Measurements from ENCODE around the gene RCSD1. TPM values are rescaled to one million over a fixed set of nuclear protein-coding genes. Genes with fewer than 3 reads are reported as not detected.

Gene RCSD1
- total RNA-seq, 2 experiments from 2014 or later, result 42.3 to 44.6 TPM

- intact Hi-C loops (cut with DNase I, micrococcal nuclease), result no loop called here
- TF ChIP-seq CTCF (IDR thresholded peaks at IDR 0.05), result no peak
- Mint-ChIP-seq H3K27me3 (peaks cover 4% of the 10 kb centered on the region), H3K4me1 (ENCODE audit: low read depth) (peaks cover 20% of the 10 kb centered on the region), H3K4me3 (no peak overlapping the region), H3K9me3 (no peaks in the 10 kb centered on the region), H3K27ac (peak overlapping the region; percentile 70), H3K36me3 (ENCODE audit: low read depth) (peaks cover 42% of the 10 kb centered on the region)
- peaks cover 34% of the 10 kb centered on the region for H3K36me3 ChIP-seq (ENCODE audit: insufficient read depth, low read length)
- no peak for ATAC-seq (ENCODE audit: poor library complexity)
- H3K4me3 ChIP-seq (ENCODE audit: low read length), result no peak overlapping the region
- POLR2A ChIA-PET, result interaction anchor here (0.5 kb wide), 1 partner anchor 474 kb away, joined by 3 read pairs; no protein-coding TSS in a partner anchor
- no peak for DNase-seq
- H3K27ac ChIP-seq (ENCODE audit: low read depth in 1 of 2, low read length in 2 of 2), result peak overlapping the region; percentile 2 to 5
- CTCF ChIA-PET, result interaction anchor here (0.6 to 2.4 kb wide), 3 partner anchors 21 to 109 kb away, joined by 3 to 8 read pairs (median 3); no protein-coding TSS in a partner anchor
- H3K4me1 ChIP-seq (ENCODE audit: insufficient read depth, low read length), result peaks cover 18% of the 10 kb centered on the region
- no peaks in the 10 kb centered on the region for H3K9me3 ChIP-seq (ENCODE audit: control insufficient read depth in 1 of 2, insufficient read depth in 1 of 2, low read length in 2 of 2)
- no peaks in the 10 kb centered on the region for H3K27me3 ChIP-seq (ENCODE audit: control insufficient read depth in 1 of 2, insufficient read depth in 2 of 2, low read length in 2 of 2)
Observed at GRCh38 chr1:167708940-167709389, 78.9 kb downstream of the RCSD1 start.

GRCh38 chr1:167710836-167711235, 80.8 kb downstream of the RCSD1 start:
- H3K4me1 Mint-ChIP-seq (ENCODE audit: low read depth), result peaks cover 36% of the 10 kb centered on the region
- H3K27me3 ChIP-seq (ENCODE audit: control insufficient read depth in 1 of 2, insufficient read depth in 2 of 2, low read length in 2 of 2), result no peaks in the 10 kb centered on the region
- peaks cover 18% of the 10 kb centered on the region for H3K27me3 Mint-ChIP-seq
- ATAC-seq (ENCODE audit: poor library complexity) (no peak), DNase-seq (no peak)
- peaks cover 26% of the 10 kb centered on the region for H3K4me1 ChIP-seq (ENCODE audit: insufficient read depth, low read length)
- intact Hi-C loops (cut with DNase I, micrococcal nuclease), result loop anchor here in 1 of 2 experiments (5.0 to 10.0 kb wide), 2 partner anchors 489 to 1654 kb away; partner anchors contain the start of genes BLZF1, NME7 and POU2F1
- peak overlapping the region; percentile 45 for H3K27ac Mint-ChIP-seq
- CTCF ChIA-PET, result no interaction called here
- H3K9me3 ChIP-seq (ENCODE audit: control insufficient read depth in 1 of 2, insufficient read depth in 1 of 2, low read length in 2 of 2), result no peaks in the 10 kb centered on the region
- no peak for TF ChIP-seq CTCF (IDR thresholded peaks at IDR 0.05)
- H3K27ac ChIP-seq (ENCODE audit: low read depth in 1 of 2, low read length in 2 of 2), result no peak overlapping the region
- peaks cover 15% of the 10 kb centered on the region for H3K36me3 ChIP-seq (ENCODE audit: insufficient read depth, low read length)
- no peak overlapping the region for H3K4me3 Mint-ChIP-seq
- no peak overlapping the region for H3K4me3 ChIP-seq (ENCODE audit: low read length)
- POLR2A ChIA-PET, result no interaction called here
- peaks cover 41% of the 10 kb centered on the region for H3K36me3 Mint-ChIP-seq (ENCODE audit: low read depth)
- no peaks in the 10 kb centered on the region for H3K9me3 Mint-ChIP-seq

GRCh38 chr1:167711797-167712196, 81.8 kb downstream of the RCSD1 start:
- peaks cover 38% of the 10 kb centered on the region for H3K4me1 Mint-ChIP-seq (ENCODE audit: low read depth)
- Histone ChIP-seq H3K4me1 (ENCODE audit: insufficient read depth, low read length) (peaks cover 33% of the 10 kb centered on the region), H3K9me3 (ENCODE audit: control insufficient read depth in 1 of 2, insufficient read depth in 1 of 2, low read length in 2 of 2) (no peaks in the 10 kb centered on the region), H3K27ac (ENCODE audit: low read depth in 1 of 2, low read length in 2 of 2) (no peak overlapping the region), H3K36me3 (ENCODE audit: insufficient read depth, low read length) (peaks cover 6% of the 10 kb centered on the region), H3K27me3 (ENCODE audit: control insufficient read depth in 1 of 2, insufficient read depth in 2 of 2, low read length in 2 of 2) (no peaks in the 10 kb centered on the region), H3K4me3 (ENCODE audit: low read length) (no peak overlapping the region)
- peak overlapping the region; percentile 45 for H3K27ac Mint-ChIP-seq
- peaks cover 18% of the 10 kb centered on the region for H3K27me3 Mint-ChIP-seq
- POLR2A ChIA-PET, result no interaction called here
- DNase-seq, result no peak
- CTCF ChIA-PET, result interaction anchor here (1.8 kb wide), 1 partner anchor 24 kb away, joined by 8 read pairs; no protein-coding TSS in a partner anchor
- peaks cover 33% of the 10 kb centered on the region for H3K36me3 Mint-ChIP-seq (ENCODE audit: low read depth)
- no peak for TF ChIP-seq CTCF (IDR thresholded peaks at IDR 0.05)
- H3K9me3 Mint-ChIP-seq, result no peaks in the 10 kb centered on the region
- no peak for ATAC-seq (ENCODE audit: poor library complexity)
- intact Hi-C loops (cut with DNase I, micrococcal nuclease), result loop anchor here in 1 of 2 experiments (5.0 to 10.0 kb wide), 2 partner anchors 489 to 1653 kb away; partner anchors contain the start of genes BLZF1, NME7 and POU2F1
- peak overlapping the region; percentile 7 for H3K4me3 Mint-ChIP-seq

Data from CD4-positive, alpha-beta T cell (primary cell).